Activated T-cell treated with anti-CD3 and anti-CD28 coated beads, Interleukin-2, amount 50 U/mL, for 72 hours (primary cell): ENCODE results near the gene OBP2B. TPM values are rescaled to one million over a fixed set of nuclear protein-coding genes. Genes with fewer than 3 reads are reported as not detected.
"Not testable (repeated sequence)": the region's sequence is repeated elsewhere in the genome, so short reads cannot be mapped to it uniquely, and the experiment has no call there.

ENCODE experiments used
- ATAC-seq, 2 donors: fragments of 150-1000 bp; cut with Tn5 transposase; replicated peaks in 1 of 2; 2 replicates each; pipeline ENCODE4 v1.10.0; 2021; ENCODE audit warnings: moderate library complexity in 2 of 2, mild to moderate bottlenecking in 1 of 2
- DNase-seq, 2 donors: peaks; one replicate each; pipeline ENCODE4 v3.0.0; 2021 to 2022; ENCODE audit warnings: mixed read lengths in 1 of 2
- H3K27ac Mint-ChIP-seq: one replicate; pipeline ENCODE4 v1.8.0; 2022; ENCODE audit warnings: mild to moderate bottlenecking, moderate library complexity, mixed read lengths
- H3K27me3 Mint-ChIP-seq: one replicate; pipeline ENCODE4 v1.8.0; 2022; ENCODE audit warnings: low read depth, mixed read lengths
- H3K36me3 Mint-ChIP-seq, 2 donors: one replicate each; pipeline ENCODE4 v1.8.0; 2022; ENCODE audit warnings: mixed read lengths in 2 of 2, mild to moderate bottlenecking in 1 of 2; ENCODE audit not compliant: insufficient read depth in 2 of 2
- H3K4me1 Mint-ChIP-seq: one replicate; pipeline ENCODE4 v1.8.0; 2022; ENCODE audit warnings: low read depth, mixed read lengths
- H3K4me3 Mint-ChIP-seq, 2 donors: one replicate each; pipeline ENCODE4 v1.8.0; 2022; ENCODE audit warnings: mild to moderate bottlenecking in 2 of 2, mixed read lengths in 2 of 2, moderate library complexity in 2 of 2
- H3K9me3 Mint-ChIP-seq, 2 donors: one replicate each; pipeline ENCODE4 v1.8.0; 2022; ENCODE audit warnings: mixed read lengths in 2 of 2
- total RNA-seq, 2 donors: library from RNA; stranded (reverse); gene quantifications; one replicate each; pipeline ENCODE4 v1.2.3, GENCODE V29; 2022

The OBP2B gene
- total RNA-seq, 2 donors from 2014 or later: not detected

DNA sequence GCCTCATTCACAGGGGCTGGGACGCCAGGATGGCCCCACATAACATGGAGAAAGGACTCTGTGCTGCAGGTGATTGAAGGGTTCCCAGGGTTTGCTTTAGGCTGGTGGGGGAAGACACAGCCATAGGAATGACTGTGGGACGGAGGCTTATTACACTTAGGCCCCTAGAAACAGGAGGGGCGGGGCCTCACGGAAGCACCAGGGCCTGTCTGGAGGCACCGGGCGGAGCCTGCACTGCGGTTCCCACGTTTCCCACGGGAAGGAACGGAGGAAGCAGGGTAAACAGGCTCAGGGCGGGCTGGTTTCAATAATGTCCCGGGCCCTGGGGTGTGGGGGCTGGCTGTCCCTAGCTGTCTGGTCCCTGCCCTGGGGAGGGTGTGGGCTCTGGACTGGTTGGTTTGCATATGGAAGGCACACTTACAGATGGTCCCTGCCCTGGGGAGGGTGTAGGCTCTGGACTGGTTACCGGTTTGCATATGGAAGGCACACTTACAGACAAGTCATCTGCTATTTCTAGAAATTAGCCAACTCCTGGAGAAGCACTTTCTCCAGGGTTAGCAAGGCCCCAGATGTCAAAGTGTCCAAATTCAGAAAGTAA lies 14.2 kb upstream of the OBP2B start:
- H3K4me3 Mint-ChIP-seq, H3K27ac Mint-ChIP-seq, H3K4me1 Mint-ChIP-seq, H3K9me3 Mint-ChIP-seq, H3K36me3 Mint-ChIP-seq, DNase-seq, ATAC-seq: not testable (repeated sequence)
- H3K27me3 Mint-ChIP-seq: peaks cover 25% of the 10 kb centered on the region

DNA sequence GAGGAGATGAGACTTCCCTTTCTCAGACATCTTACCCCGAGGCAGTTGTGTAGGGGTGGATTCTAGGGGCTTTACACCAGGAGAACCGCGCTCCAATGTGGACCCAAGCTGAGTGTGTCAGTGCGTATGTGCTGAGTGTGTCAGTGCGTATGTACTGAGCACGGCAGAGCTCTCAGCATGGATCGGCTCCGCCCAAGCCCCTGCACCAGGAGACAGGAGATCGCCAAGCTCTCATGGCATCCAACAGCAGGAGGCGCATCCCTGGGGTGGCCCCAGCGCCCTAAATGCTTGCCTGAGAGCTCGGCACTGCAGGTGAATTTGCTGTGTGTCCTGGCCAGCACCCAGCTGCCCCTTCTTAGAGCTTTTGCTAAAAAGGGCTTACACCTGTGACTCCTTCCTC lies 12.9 kb upstream of the OBP2B start:
- H3K4me1 Mint-ChIP-seq, H3K36me3 Mint-ChIP-seq, H3K4me3 Mint-ChIP-seq, H3K9me3 Mint-ChIP-seq, ATAC-seq, H3K27ac Mint-ChIP-seq, DNase-seq: not testable (repeated sequence)
- H3K27me3 Mint-ChIP-seq: peaks cover 37% of the 10 kb centered on the region

DNA sequence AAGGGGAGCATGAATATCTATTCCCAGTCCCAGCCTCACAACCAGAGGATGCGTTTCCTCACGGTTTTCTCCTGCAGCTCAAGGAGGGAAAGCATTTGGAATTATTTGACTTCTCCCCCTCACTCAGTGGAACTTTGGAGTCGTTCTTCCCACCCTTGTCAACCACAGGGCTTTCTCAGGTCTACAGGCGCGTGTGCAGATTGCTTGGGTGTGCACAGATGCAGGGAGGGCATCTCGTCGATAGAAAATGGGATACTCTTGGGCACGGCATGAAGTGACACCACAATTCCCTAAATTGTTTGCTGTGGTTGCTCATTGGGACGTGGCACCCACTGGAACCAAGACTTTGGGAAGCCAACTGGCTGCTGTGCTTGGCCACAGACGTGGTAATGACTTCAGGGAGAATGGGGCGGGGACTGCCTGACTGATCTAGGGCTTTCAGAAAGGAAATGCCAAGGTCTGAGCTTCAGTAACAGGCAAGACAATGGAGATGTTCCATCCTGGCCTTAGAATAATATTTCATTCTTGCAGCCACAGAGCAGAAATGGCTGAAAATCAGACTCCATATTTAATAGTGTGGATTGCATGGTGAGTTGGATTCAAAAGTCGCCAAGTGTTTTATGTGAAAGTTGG lies 12.2 kb upstream of the OBP2B start:
- DNase-seq (no peak), ATAC-seq (no peak)
- Mint-ChIP-seq H3K9me3 (no peaks in the 10 kb centered on the region), H3K36me3 (no peaks in the 10 kb centered on the region), H3K27ac (no peak overlapping the region), H3K4me1 (no peaks in the 10 kb centered on the region), H3K27me3 (peaks cover 44% of the 10 kb centered on the region), H3K4me3 (no peak overlapping the region)

DNA sequence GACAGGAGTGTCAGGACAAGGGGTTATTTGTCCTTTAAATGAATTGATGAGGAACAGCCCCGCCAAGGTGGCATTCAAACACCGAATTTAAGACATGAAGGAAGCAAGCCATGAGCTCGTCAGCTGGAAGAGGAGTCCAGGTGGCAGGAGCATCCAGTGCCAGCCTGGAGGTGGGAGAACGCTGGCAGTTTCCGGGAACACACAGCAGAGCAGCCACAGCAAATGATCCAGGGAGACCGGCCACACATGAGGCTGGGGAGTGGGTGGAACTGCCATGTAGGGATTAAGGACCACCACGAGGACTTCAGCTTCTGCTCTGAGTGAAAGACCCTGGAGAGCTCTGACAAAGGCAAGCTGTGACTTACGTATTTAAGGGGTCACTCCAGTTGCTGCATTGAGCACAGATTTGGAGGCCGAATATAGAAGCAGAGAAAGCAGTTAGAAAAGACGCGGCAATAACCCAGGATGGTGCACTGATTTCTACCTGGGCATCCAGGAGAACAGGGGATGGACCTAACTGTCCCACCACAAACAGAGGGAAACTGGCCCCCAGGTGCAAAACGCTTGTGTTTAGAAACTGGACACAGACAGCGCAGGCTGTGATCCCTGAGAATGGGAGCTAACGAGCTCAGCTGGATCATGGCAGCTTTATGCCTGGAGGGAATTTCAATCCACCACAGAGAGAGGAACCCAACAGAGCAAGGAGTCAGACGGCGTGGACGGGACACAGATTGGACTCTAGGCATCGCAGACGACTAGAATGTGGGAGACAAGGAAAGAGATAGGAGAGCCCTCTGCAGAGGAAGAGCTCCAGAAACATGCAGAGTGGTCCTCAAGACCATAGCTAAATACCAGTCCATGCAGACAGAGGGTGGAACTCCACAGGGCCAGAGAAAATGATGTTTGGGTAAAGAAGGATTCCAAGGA lies 9.3 kb upstream of the OBP2B start:
- not testable (repeated sequence) for H3K4me3 Mint-ChIP-seq, H3K36me3 Mint-ChIP-seq, ATAC-seq, DNase-seq, H3K9me3 Mint-ChIP-seq, H3K4me1 Mint-ChIP-seq, H3K27ac Mint-ChIP-seq
- peaks cover 70% of the 10 kb centered on the region for H3K27me3 Mint-ChIP-seq

DNA sequence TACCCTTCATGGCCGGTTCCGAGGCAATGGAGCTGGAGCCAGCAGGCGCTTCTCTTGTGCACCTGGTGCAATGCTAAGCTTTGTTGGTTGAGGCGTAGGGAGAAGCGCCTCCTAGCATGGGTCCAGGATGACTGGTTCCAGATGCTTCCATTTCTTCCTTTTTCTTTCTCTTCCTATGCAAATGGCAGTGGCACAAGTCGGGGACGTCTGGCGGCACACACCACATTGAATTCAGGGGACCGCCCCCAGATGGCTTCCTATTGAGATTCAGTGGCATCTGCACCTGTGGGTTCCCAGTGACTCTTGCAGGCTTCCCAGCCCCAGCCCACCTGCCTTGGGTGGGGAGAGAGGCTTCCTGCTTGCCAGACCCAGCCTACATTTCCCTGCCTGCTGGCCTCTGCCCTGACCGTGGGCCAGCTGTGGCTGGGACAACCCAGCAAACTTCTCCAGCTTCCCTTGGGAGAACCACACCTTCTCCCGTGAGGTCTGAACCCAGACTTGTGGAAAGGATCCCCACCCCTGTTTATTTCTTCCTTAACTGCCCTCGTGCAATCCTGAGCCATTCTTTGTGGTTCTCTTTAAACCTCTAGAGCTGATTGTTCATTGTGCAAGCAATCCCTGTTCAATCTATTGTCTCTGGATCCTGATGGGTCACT lies 8.4 kb upstream of the OBP2B start:
- H3K9me3 Mint-ChIP-seq, DNase-seq, H3K4me1 Mint-ChIP-seq, H3K36me3 Mint-ChIP-seq, ATAC-seq, H3K4me3 Mint-ChIP-seq, H3K27ac Mint-ChIP-seq: not testable (repeated sequence)
- peaks cover 74% of the 10 kb centered on the region for H3K27me3 Mint-ChIP-seq

DNA sequence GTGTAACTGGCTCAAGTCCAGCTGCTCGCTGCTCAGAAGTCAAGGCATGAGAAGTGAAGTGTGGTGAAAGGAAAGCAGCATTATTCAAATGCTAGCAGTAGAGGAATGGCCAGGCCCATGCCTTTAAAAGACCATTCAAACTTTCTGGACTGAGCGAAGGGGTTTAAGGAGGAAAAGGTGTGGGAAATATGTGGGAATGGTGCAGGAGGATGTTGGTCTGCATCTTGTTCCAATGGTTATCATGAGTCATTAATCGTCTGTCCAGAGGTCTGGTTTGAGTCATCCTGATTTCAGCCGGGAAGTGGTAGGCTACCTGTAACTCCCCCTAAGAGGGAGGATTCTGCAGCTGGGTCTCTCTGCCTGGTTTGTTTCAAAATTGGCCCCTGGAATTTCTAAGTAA lies 5.2 kb upstream of the OBP2B start:
- not testable (repeated sequence) for H3K36me3 Mint-ChIP-seq, H3K9me3 Mint-ChIP-seq, ATAC-seq, H3K4me3 Mint-ChIP-seq, H3K4me1 Mint-ChIP-seq, DNase-seq, H3K27ac Mint-ChIP-seq
- peaks cover 75% of the 10 kb centered on the region for H3K27me3 Mint-ChIP-seq

DNA sequence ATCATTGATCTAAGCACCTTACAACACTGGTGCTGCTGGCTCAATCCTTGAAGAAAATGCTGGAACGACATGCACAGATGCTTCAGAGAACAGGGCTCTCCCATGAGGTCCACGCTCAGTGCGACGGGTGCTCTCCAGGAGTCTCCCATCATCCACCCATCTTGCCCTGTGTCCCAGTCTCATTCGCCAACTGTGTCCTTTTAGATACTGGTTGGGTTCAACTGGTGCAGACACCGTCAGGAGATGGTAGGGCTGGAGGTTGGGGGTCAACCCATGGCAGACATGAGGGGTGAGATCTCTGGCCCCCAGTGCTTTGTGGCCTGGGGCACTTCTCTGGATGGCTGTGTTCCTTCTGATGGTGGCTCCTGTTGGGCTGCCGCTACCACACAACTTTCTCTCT lies 1.6 kb upstream of the OBP2B start:
- ATAC-seq: no peak
- DNase-seq: no peak
- Mint-ChIP-seq H3K9me3 (peaks cover 0 to 3% of the 10 kb centered on the region in 2 donors), H3K36me3 (peaks cover 4 to 6% of the 10 kb centered on the region in 2 donors), H3K4me1 (no peaks in the 10 kb centered on the region), H3K27ac (no peak overlapping the region), H3K4me3 (no peak overlapping the region), H3K27me3 (peaks cover 42% of the 10 kb centered on the region)

DNA sequence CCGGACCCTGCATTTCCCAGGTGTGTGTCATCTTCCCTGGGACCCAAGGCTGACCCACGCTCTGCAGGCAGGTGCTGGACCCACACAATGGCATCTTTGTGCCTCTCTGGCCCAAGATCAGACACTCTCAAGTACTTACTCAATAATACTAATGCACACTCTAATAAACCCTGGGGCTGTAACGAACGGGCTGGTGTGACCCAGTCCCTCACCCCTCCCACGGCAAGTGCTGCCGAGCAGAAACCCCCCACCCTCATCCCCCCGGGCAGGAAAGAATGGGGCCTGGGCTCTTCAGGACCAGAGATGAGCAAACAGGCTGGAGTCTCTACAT lies 1.1 kb upstream of the OBP2B start:
- H3K9me3 Mint-ChIP-seq: peaks cover 0 to 3% of the 10 kb centered on the region in 2 donors
- no peak overlapping the region for H3K27ac Mint-ChIP-seq
- DNase-seq (no peak), ATAC-seq (no peak)
- H3K4me3 Mint-ChIP-seq: no peak overlapping the region
- H3K27me3 Mint-ChIP-seq: peaks cover 38% of the 10 kb centered on the region
- no peaks in the 10 kb centered on the region for H3K4me1 Mint-ChIP-seq
- H3K36me3 Mint-ChIP-seq: peaks cover 4 to 6% of the 10 kb centered on the region in 2 donors

DNA sequence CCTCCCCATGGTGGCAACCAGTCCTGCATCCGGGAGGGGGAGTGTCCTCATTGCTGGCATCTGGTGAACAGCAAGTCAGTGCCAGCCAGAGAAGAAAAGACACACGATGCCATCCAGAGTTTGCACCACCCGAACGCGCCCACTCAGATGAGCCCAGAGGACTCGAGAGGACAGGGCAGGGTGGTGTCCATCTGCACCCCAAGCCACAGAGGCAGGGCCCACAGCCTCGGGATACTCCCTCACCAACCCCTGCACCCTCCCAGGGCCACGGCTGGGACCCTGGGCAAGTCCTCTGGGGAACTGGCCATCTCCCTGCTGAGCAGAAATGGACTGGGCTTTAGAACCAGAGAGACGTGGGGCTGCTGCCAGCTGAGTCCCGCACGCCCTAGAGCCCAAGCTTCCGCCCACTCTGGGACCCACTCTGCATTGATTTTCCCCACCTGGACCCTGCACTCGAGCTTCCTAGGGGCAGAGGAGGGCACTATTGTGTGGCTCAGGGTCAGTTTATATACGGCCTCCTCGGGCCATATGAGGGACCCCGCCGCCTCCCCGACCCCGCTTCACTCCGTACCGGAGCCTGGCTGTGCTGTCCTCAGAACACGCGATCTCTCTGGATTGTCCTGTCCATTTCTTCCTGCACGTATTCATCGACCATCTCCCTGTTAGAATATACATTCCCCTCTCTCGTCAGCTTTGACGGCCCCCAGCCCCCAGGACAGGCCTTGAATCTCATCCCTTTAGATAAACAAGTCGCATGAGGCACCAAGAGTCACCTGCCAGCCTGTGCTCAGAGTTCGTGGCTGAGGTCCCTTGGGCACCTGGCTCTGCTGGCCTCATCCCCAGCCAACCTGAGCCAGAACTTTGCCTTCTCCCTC lies 514 bp upstream of the OBP2B start:
- not testable (repeated sequence) for H3K27ac Mint-ChIP-seq, H3K36me3 Mint-ChIP-seq, DNase-seq, H3K4me1 Mint-ChIP-seq, H3K4me3 Mint-ChIP-seq, H3K9me3 Mint-ChIP-seq, ATAC-seq
- peaks cover 32% of the 10 kb centered on the region for H3K27me3 Mint-ChIP-seq

DNA sequence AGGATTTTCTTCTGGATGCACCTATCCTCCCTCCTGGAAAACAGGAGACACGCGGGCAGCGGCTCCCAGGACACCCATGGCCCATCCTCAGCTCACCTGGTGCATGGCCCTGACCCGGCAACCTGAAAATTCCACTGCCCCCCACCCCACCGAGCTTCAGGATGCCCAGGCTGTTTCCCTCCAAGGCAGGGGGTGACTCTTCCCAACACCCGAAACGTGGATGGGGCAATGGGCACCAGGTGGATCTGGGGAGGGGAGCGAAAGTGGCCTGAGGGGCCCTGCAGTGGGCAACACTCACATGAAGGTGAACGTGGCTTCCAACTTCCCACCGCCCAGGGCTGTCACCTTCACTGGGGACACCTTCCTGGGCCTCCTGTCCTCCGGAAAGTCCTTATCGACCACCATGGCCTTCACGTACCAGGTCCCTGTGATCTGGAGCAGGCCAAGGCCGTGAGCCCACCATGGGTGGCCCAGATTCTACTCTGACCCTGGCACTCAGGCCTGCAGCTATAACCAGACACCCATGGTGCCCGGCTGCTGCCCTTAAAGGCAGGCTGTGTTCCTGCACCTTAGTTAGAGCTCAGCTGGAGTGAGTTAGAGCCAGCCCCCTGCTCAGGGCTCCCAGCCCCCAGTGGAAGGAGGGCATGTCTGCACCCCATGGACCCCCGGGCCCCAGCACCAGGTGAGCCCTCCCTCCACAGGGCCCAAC lies 725 bp downstream of the OBP2B start:
- H3K36me3 Mint-ChIP-seq, H3K4me1 Mint-ChIP-seq, DNase-seq, H3K9me3 Mint-ChIP-seq, ATAC-seq, H3K27ac Mint-ChIP-seq, H3K4me3 Mint-ChIP-seq: not testable (repeated sequence)
- H3K27me3 Mint-ChIP-seq: peaks cover 20% of the 10 kb centered on the region

DNA sequence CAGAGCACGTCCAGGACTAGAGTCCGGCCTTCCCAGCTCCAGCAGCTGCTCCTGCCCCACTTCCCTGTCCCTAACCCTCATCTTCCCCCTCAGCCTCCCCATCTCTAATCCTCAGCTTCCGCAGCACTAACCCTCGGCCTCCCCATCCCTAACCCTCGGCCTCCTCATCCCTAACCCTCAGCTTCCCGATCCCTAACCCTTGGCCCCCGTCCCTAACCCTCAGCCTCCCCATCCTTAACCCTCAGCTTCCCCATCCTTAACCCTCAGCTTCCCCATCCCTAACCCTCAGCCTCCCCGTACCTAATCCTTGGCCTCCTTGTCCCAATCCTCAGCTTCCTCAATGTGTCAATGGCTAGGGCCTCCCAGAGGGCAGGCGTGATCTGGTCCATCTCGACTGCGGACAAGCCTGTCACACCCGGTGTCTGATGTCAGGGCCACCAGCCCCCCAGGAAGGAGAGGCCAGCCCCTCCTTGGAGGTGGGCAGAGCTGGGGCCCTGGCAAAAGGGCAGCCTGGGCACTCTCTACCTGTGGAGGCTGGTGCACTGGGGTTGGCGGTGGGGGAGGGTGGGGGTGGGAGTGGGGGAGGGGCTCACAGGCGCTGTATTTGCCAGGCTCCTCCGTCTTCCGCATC lies 1.4 kb downstream of the OBP2B start:
- no peaks in the 10 kb centered on the region for H3K9me3 Mint-ChIP-seq
- no peaks in the 10 kb centered on the region for H3K36me3 Mint-ChIP-seq
- H3K27ac Mint-ChIP-seq: no peak overlapping the region
- peaks cover 15% of the 10 kb centered on the region for H3K27me3 Mint-ChIP-seq
- H3K4me3 Mint-ChIP-seq: no peak overlapping the region
- no peaks in the 10 kb centered on the region for H3K4me1 Mint-ChIP-seq
- ATAC-seq (no peak), DNase-seq (no peak)
